VCaP (cell line): ENCODE measurements around the gene RGPD4.

Experiments used
- H3K27ac ChIP-seq: fragments of 450-650 bp; 2 replicates; pipeline ENCODE4 v1.5.1; 2017
- CTCF ChIP-seq: fragments of 450-650 bp; conservative IDR thresholded peaks from 2 replicates; pipeline ENCODE4 v1.5.1; 2017; ENCODE audit warnings: mild to moderate bottlenecking, moderate library complexity

RGPD4 gene

GRCh38 chr2:107808959-107809358, 17.7 kb upstream of the RGPD4 start:
- TF ChIP-seq CTCF = no peak
- H3K27ac ChIP-seq = peak overlapping the region; percentile 68

GRCh38 chr2:107809835-107810234, 16.9 kb upstream of the RGPD4 start:
- TF ChIP-seq CTCF = no peak
- H3K27ac ChIP-seq = peak overlapping the region; percentile 68

GRCh38 chr2:107810734-107811133, 16.0 kb upstream of the RGPD4 start:
- TF ChIP-seq CTCF = no peak
- peak overlapping the region; percentile 68; the same call in 1 of the 2 replicates for H3K27ac ChIP-seq

GRCh38 chr2:107811411-107811810, 15.3 kb upstream of the RGPD4 start:
- no peak overlapping the region for H3K27ac ChIP-seq
- no peak for TF ChIP-seq CTCF

- no peak for TF ChIP-seq CTCF
- H3K27ac ChIP-seq = no peak overlapping the region
Measured at GRCh38 chr2:107812006-107812405, 14.7 kb upstream of the RGPD4 start.

GRCh38 chr2:107817378-107817777, 9.3 kb upstream of the RGPD4 start:
- no peak overlapping the region for H3K27ac ChIP-seq
- no peak for TF ChIP-seq CTCF

GRCh38 chr2:107822302-107822701, 4.4 kb upstream of the RGPD4 start:
- no peak overlapping the region for H3K27ac ChIP-seq
- no peak for TF ChIP-seq CTCF
